Ovary (tissue), 9 donors: ENCODE data around the gene PTPRA. TPM values are rescaled to one million over a fixed set of nuclear protein-coding genes. Genes with fewer than 3 reads are reported as not detected.

ENCODE experiments used
- DNase-seq, 5 donors: peaks; one replicate each; pipeline ENCODE4 v3.0.0-alpha.2; 2019 to 2020
- H3K27ac ChIP-seq, 2 donors: fragments of 200-600 bp; one replicate each; pipeline versions ENCODE4 v1.5.1 to v1.8.0; 2019 to 2022
- H3K27me3 ChIP-seq: fragments of 200-600 bp; one replicate; pipeline ENCODE4 v1.8.0; 2022
- H3K36me3 ChIP-seq: fragments of 200-600 bp; sonication (generic); one replicate; pipeline ENCODE4 v1.5.1; 2019
- H3K4me1 ChIP-seq: one replicate; pipeline ENCODE4 v1.8.1; 2013; ENCODE audit warnings: mild to moderate bottlenecking, moderate library complexity; ENCODE audit not compliant: insufficient read depth
- H3K4me3 ChIP-seq: fragments of 200-600 bp; sonication (generic); one replicate; pipeline ENCODE4 v1.5.1; 2017
- H3K9me3 ChIP-seq, 2 donors: fragments of 200-600 bp in 1 of 2; sonication (generic) in 1 of 2; one replicate each; pipeline versions ENCODE4 v1.5.1 to v1.8.1; 2013 to 2019; ENCODE audit warnings: mild to moderate bottlenecking in 1 of 2, moderate library complexity in 1 of 2
- CTCF ChIP-seq, 3 donors: fragments of 450-650 bp in 2 of 3; fragments of 200-600 bp in 1 of 3; IDR thresholded peaks; one replicate each; pipeline versions ENCODE4 v1.5.1 to v1.8.0; 2016 to 2022; ENCODE audit warnings: antibody characterized with exemption in 3 of 3, mild to moderate bottlenecking in 1 of 3
- EP300 ChIP-seq: sonication (generic); formaldehyde crosslinking; IDR thresholded peaks from one replicate; pipeline ENCODE4 v1.6.1; 2017; ENCODE audit warnings: antibody characterized with exemption
- POLR2A ChIP-seq: fragments of 450-650 bp; IDR thresholded peaks from one replicate; pipeline ENCODE4 v1.6.1; 2017; ENCODE audit warnings: antibody characterized with exemption, mild to moderate bottlenecking, moderate library complexity
- WGBS, 3 donors: extraction: QIAGEN DNeasy Blood & Tissue Kit in 1 of 3; methylation state at CpG; one replicate each; pipeline versions ENCODE4 v1.1.5 to v1.1.7; 2013 to 2017; 5-methylcytosine and 5-hydroxymethylcytosine counted together
- intact Hi-C, 4 donors: fragments of 100-400 bp; cut with DNase I; formaldehyde crosslinking; loops; one replicate each; pipeline versions ENCODE4 v1.11.0 to v1.15.1; 2022 to 2023
- polyA plus RNA-seq, 2 donors: library from polyadenylated mRNA; stranded (reverse); fragments of 200-250 nt in 1 of 2; fragments of 350-450 nt in 1 of 2; fragmentation: Illumina TruSeq in 1 of 2; extraction: RNeasy Lipid Tissue Mini Kit (QIAGEN cat#74804) in 1 of 2; gene quantifications; one replicate each; pipeline ENCODE4 v1.2.3, GENCODE V29; 2013 to 2014
- total RNA-seq, 7 donors: library from RNA; depleted of rRNA in 2 of 7; stranded (reverse); fragments of >200 nt in 2 of 7; fragmentation: NEBNext Ultra II Directional in 3 of 7; extraction: Animal tissue kit (Norgen Biotek cat#: 25700) in 3 of 7; gene quantifications; one replicate each; pipeline versions ENCODE4 v1.1.0 to v1.2.4, GENCODE V29; 2016 to 2023
- donor health status: DM: no; HTN: no; CAD: no; lungs with moderate emphysema.
- donor health status: DM: no; HTN: no; CAD: no.
- donor health status: Bipolar disorder and iron deficiency.
- donor health status: DM: yes; HTN: yes; CAD: no.
- donor health status: DM: no; HTN: no; CAD: no.
- donor health status: DM: yes; HTN: yes; CAD: no.

PTPRA gene
- total and polyA plus RNA-seq, 9 donors = 40.7 to 178 (median 71.8) TPM

DNA sequence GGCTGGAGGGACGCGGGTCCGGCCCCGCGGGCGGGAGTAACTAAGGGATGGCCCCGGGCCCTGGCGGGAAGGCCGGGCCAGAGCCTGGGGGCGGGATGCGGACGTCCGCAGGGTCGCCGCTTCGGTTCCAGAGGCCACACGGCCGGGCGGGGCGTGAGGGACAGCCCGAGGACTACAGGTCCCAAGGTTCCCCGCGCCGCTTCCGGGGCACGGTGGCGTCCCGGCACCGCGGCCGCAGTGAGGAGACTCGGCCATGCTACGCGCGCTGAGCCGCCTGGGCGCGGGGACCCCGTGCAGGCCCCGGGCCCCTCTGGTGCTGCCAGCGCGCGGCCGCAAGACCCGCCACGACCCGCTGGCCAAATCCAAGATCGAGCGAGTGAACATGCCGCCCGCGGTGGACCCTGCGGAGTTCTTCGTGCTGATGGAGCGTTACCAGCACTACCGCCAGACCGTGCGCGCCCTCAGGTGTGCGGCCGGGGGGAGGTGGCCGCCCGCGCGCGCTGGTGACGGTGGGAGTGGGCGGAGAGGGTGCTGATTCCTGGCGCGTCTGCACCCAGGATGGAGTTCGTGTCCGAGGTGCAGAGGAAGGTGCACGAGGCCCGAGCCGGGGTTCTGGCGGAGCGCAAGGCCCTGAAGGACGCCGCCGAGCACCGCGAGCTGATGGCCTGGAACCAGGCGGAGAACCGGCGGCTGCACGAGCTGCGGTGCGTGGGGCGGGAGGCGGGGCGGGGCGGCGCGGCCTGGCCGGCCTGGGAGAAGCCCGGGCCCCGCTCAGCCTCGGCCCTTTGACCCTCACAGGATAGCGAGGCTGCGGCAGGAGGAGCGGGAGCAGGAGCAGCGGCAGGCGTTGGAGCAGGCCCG lies 172.8 kb downstream of the PTPRA start, which contains the start of gene MRPS26:
Gene MRPS26, plus strand, starts transcription at position 237 of the 861 bp plus-strand sequence. Its CDS starts 17 bp downstream, at position 254.
- peak; percentile 68 for TF ChIP-seq POLR2A
- no peak for TF ChIP-seq CTCF (IDR thresholded peaks at IDR 0.05)
- Histone ChIP-seq H3K27me3 (no peaks in the 10 kb centered on the region), H3K4me3 (peak within 1 kb of the TSS; percentile 79), H3K27ac (peak within 1 kb of the TSS; percentile 84 to 95), H3K36me3 (no peaks in the 10 kb centered on the region), H3K9me3 (no peaks in the 10 kb centered on the region), H3K4me1 (peaks cover 19% of the 10 kb centered on the region)
- peak; percentile 85 to 91 (median 89) for DNase-seq
- 0% methylated on average over 60 to 104 of the region's 104 CpGs for WGBS, 3 donors
- intact Hi-C loops = loop anchor here in 1 of 4 donors (5.0 kb wide), 1 partner anchor 166 kb away; no protein-coding TSS in a partner anchor

DNA sequence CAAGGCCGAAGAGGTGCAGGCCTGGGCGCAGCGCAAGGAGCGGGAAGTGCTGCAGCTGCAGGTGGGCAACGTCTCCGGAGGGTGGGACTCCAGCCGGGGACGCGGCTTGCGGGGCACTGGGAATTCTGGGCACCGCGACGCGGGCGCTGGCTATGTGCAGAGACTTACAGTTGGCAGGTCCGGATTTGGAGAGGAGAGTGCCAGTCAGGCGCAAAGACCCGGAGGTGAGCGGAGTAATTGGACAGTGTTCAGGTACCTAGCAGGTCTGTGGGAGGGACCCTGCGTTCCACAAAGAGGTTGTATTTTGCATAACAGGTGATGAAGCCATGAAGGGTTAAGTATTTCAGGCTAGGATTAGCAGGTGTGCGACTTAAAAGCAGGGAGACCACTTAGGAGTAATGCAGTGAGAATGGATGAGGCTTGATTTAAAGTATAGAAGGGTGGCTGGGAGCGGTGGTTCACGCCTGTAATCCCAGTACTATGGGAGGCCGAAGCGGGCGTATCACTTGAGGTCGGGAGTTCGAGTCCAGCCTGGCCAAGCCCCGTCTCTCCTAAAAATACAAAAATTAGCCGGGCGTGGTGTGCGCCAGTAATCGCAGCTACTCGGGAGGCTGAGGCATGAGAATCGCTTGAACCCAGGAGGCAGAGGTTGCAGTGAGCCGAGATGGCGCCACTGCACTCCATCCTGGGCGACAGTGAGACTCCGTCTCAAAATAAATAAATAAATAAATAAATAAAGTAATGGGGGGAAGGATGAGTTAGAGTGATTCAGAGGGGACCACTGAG lies 173.6 kb downstream of the PTPRA start:
- no peaks in the 10 kb centered on the region for H3K27me3 ChIP-seq
- DNase-seq = no peak
- H3K27ac ChIP-seq = peak overlapping the region in 1 of 2 donors; percentile 95
- 29 to 37% (median 30%) methylated on average over 38 to 39 of the region's 39 CpGs for WGBS, 3 donors
- intact Hi-C loops = loop anchor here in 1 of 4 donors (5.0 kb wide), 1 partner anchor 165 kb away; no protein-coding TSS in a partner anchor
- H3K9me3 ChIP-seq = no peaks in the 10 kb centered on the region
- H3K36me3 ChIP-seq = no peaks in the 10 kb centered on the region
- peak overlapping the region; percentile 79 for H3K4me3 ChIP-seq
- no peak for TF ChIP-seq CTCF (IDR thresholded peaks at IDR 0.05)
- no peak for TF ChIP-seq POLR2A
- no peak for TF ChIP-seq EP300
- peaks cover 14% of the 10 kb centered on the region for H3K4me1 ChIP-seq

- no peaks in the 10 kb centered on the region for H3K9me3 ChIP-seq
- 70 to 76% (median 73%) methylated on average over 14 of the region's 14 CpGs for WGBS, 3 donors
- peak in 2 of 5 donors; percentile 43 to 48 for DNase-seq
- H3K36me3 ChIP-seq = no peaks in the 10 kb centered on the region
- H3K27ac ChIP-seq = no peak overlapping the region
- intact Hi-C loops = loop anchor here in 1 of 4 donors (5.0 kb wide), 1 partner anchor 165 kb away; no protein-coding TSS in a partner anchor
- H3K27me3 ChIP-seq = no peaks in the 10 kb centered on the region
- H3K4me3 ChIP-seq = no peak overlapping the region
- TF ChIP-seq EP300 (no peak), CTCF (IDR thresholded peaks at IDR 0.05) (no peak)
- peaks cover 8% of the 10 kb centered on the region for H3K4me1 ChIP-seq
Measured at GRCh38 chr20:3047486-3048419, 174.5 kb downstream of the PTPRA start.
